ENCODE measurements around the gene MACF1.
"Not testable (repeated sequence)": the region's sequence is repeated elsewhere in the genome, so short reads cannot be mapped to it uniquely, and the experiment has no call there.

DNA sequence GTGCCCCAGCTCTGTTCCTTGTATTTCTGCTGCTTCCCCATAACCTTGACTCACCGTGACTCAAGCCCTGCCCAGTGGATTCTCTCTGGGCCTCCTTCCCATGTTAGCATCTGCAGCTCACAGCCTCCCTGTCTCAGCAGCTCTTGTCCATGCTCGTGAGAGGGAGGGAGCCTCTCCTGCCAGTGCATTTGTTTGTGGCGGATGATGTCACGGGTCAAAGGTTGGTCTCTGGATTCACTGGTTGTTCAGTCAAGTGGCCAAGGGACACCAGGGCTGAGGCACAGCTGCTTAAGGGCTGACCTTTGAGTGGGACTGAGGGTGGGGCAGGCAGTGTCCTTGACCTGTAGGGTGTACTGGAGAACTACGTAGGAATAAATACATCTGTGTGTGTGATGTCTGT is 314.9 kb downstream of the MACF1 start:
- not testable (repeated sequence) for TF ChIP-seq RAD21 (IDR thresholded peaks at IDR 0.05; ENCODE audit: low read length); SMC3 (IDR thresholded peaks at IDR 0.05; ENCODE audit: low read depth, low read length); GABPA (IDR thresholded peaks at IDR 0.05; ENCODE audit: low read depth)
- TF ChIP-seq, protein P1, sequence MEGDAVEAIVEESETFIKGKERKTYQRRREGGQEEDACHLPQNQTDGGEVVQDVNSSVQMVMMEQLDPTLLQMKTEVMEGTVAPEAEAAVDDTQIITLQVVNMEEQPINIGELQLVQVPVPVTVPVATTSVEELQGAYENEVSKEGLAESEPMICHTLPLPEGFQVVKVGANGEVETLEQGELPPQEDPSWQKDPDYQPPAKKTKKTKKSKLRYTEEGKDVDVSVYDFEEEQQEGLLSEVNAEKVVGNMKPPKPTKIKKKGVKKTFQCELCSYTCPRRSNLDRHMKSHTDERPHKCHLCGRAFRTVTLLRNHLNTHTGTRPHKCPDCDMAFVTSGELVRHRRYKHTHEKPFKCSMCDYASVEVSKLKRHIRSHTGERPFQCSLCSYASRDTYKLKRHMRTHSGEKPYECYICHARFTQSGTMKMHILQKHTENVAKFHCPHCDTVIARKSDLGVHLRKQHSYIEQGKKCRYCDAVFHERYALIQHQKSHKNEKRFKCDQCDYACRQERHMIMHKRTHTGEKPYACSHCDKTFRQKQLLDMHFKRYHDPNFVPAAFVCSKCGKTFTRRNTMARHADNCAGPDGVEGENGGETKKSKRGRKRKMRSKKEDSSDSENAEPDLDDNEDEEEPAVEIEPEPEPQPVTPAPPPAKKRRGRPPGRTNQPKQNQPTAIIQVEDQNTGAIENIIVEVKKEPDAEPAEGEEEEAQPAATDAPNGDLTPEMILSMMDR (IDR thresholded peaks at IDR 0.05): not testable (repeated sequence)

Measured in SK-N-SH (cell line).